Stimulated activated CD4-positive, alpha-beta T cell treated with anti-CD3 and anti-CD28 coated beads, Interleukin-2, amount 100 ng/mL, for 24 hours (primary cell): ENCODE results near the gene ENPP3.
"Not testable (repeated sequence)": the region's sequence is repeated elsewhere in the genome, so short reads cannot be mapped to it uniquely, and the experiment has no call there.

Experiments
- DNase-seq, 2 donors: peaks; one replicate each; pipeline ENCODE4 v3.0.0-alpha.2; 2020

Gene ENPP3

DNA sequence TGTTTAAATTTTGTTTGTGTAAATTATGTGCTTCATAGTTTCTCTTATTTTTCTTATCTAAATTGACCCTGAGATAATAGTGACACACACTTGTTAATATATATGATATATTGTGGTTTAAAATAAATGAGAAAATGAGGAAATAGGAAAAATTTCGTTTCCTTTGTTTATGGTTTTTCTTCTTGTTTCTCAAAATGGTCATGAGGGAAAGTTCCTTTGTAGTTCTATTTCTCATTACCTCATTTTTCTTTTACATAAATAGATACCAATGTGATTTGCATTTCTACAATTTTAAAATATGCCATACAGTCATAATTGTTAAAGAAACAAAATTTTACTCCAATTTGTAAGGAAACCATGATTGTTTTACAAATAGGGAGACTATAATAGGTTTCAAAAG lies 54.9 kb downstream of the ENPP3 start:
- no peak for DNase-seq

- no peak for DNase-seq
Observed at GRCh38 chr6:131692589-131692988, 55.5 kb downstream of the ENPP3 start.

DNA sequence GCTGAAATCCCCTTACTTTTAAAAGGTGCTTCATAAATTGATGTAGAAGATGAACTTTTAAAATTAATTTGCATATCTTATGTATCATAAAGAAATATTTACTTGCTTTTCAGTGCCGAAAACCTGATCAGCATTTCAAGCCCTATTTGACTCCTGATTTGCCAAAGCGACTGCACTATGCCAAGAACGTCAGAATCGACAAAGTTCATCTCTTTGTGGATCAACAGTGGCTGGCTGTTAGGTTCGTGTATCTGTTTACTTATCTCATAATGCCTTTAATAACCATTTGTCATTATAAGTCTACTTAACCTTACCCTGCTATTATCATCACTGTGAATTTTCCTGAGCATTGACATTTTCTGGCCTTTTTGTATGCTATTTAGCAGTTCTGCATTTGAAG lies 56.3 kb downstream of the ENPP3 start:
- DNase-seq = no peak

- DNase-seq = peak; percentile 21 to 39
Observed at GRCh38 chr6:131694832-131695426, 57.8 kb downstream of the ENPP3 start.

- DNase-seq = no peak
Observed at GRCh38 chr6:131696956-131697355, 59.9 kb downstream of the ENPP3 start.

GRCh38 chr6:131700851-131701250 lies 63.7 kb downstream of the ENPP3 start:
- DNase-seq = not testable (repeated sequence)

- DNase-seq = not testable (repeated sequence)
Observed at GRCh38 chr6:131703905-131704304, 66.8 kb downstream of the ENPP3 start.

DNA sequence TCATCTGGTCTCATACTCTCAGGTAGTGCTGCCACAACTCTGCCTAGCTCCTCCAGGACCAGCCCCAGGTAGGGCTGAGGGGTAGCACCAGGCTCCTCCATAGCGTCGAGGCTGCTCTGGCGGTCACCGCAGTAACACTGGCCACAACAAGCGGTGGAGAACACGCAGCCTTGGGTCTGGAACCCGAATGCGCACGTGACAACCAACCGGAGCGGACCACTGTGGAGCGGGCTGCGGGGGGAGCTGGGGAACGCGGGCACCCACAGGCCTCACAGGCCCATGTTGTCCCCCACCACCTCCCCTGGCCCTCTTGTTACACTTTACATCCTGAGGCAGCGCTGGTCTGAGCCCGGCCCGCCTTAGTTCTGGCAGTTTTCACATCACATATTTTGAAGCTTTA lies 73.8 kb downstream of the ENPP3 start, which contains the start of gene CTAGE9:
CTAGE9 (minus strand) TSS at position 101 of the 400 bp plus-strand sequence; CDS start at position 101, 0 bp downstream.
- DNase-seq = not testable (repeated sequence)

- DNase-seq = not testable (repeated sequence)
Observed at GRCh38 chr6:131715567-131715966, 78.5 kb downstream of the ENPP3 start.

DNA sequence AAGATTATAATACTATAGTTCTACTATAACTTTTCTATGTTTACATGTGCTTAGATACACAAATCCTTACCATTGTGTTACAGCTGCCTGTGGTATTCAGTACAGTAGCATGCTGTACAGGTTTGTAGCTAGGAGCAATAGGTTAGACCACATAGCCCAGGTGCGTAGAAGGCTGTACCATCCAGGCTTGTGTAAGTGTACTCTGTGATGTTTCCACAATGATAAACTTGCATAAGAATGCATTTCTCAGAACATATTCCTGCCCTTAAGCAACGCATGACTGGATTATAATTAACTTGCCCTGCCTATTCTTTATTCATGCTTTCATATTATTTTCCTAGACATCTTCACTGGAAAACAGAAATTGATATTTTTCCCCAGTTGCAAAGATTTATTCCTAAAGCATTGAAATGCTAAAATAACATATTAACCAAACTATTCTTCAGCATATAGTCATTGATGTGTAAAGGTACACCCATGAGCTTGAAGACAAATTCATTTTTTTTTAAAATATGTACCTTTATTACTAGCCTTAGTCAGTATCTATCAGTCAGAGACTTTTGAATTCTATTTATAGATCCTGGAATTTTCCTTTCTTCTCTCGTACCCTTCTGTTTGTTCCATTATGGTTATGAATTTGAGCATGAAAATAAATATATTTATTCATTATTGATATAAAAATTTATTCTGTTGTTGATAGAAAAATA lies 80.9 kb downstream of the ENPP3 start:
- DNase-seq = no peak

DNA sequence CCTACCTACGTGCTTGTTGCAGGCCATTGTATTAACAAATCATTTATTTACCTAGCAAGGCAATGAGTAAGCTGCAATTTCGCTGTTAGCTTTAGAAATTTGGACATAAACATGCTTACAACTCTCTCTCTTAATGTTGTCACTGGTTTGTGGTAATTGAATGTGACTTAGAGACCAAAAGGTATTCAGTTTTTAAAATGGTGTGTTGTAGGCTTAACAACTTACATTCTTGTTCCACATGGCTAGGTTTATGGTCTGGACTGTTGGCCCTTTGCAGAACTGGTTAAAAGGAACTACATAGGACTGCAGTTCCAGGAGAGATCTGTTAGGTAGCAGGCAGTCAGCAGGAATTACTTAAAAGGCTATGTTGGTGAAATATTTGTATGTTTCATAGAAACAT lies 84.1 kb downstream of the ENPP3 start:
- no peak for DNase-seq

GRCh38 chr6:131724114-131724513 lies 87.0 kb downstream of the ENPP3 start:
- no peak for DNase-seq

DNA sequence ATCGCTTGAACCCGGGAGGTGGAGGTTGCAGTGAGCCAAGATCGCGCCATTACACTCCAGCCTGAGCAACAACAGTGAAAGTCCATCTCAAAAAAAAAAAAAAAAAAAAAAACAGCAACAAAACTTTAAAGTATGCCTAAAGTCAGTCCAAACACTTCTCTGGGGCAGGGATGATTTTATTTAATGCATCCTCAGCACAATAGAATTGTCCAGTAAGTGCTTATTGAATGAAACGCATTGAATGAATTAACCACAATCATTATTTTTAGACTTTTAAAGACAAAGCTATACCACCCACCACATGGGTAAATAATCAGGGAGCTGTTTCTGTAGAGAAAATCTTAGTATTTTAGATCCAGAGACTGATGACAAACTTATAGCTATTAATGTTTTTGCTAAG lies 90.4 kb downstream of the ENPP3 start:
- DNase-seq = no peak

DNA sequence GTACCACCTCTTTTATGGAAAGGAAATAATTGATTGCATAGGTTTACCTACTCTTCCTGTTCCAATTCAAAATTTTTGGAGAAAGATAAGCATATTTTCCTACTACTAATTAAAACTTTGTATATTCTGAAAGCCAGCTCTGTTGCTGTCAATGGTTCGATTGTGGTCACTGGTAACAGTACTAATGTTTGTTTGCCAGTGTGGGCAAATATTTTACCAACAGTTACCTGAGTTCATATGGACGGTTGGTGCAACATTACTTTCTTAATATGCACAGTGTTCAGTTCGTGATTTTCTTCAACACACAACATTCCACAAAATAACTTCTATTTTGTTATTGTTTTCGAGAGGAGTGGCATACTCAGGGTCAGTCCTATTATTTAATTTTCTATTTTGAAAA lies 90.8 kb downstream of the ENPP3 start:
- DNase-seq = no peak

- no peak for DNase-seq
Observed at GRCh38 chr6:131728296-131728939, 91.3 kb downstream of the ENPP3 start.

DNA sequence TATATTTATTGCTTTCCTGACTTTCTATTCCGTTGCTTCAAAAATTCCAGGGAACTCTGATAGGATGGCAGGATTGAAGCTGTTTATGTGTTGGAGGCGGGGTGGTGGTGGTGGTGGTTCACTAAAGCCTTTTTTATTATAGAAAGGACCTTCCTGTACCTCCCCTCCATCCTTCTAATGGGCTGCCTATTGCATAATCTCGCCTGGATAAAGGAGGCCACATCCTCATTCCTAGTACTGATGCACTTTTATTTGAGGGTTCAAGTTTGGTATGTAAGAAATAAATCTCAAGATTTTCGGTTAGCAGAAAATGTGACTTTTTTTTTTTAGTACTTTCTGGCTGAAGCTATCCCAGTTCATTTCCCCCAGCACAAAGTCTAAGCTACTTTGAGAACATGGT lies 92.4 kb downstream of the ENPP3 start:
- no peak for DNase-seq

DNA sequence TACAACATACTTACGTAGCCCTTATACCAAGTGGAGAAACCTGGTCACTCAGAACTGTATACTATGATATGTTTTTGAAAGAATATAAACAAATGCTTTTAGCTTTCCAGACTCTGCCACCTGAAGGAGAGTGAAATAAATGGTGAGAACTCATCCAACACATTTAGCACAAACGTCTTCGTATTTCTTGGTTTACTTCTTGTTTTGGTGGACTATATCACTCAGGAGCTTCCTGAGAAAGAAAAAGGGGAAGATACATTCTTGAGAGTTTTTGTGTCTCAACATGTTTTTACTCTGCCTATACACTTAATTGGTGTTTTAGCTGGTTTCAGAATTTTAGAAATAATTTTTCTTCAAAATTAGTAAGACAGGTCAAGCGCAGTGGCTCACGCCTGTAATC lies 93.2 kb downstream of the ENPP3 start:
- DNase-seq = no peak

DNA sequence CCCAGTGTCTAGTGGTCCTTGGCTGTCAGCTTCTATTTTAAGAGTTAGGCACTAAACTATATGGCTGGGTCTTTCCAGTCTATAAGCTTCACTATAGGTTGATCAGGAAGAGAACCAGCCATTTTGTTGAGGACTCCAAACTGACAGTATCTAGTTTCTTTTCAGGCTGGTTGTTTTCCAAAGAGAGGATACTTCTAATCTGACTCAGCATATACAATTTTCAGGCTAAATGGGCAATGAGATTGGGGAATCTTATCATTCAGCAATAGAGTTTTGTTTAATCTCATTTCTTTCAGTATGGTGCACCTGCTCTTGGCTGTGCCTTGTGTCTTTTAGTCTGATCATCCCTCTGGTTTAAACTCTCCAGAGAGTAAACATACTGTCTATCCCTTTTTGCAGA lies 94.1 kb downstream of the ENPP3 start:
- DNase-seq = no peak

- no peak for DNase-seq
Observed at GRCh38 chr6:131733376-131734016, 96.4 kb downstream of the ENPP3 start.

DNA sequence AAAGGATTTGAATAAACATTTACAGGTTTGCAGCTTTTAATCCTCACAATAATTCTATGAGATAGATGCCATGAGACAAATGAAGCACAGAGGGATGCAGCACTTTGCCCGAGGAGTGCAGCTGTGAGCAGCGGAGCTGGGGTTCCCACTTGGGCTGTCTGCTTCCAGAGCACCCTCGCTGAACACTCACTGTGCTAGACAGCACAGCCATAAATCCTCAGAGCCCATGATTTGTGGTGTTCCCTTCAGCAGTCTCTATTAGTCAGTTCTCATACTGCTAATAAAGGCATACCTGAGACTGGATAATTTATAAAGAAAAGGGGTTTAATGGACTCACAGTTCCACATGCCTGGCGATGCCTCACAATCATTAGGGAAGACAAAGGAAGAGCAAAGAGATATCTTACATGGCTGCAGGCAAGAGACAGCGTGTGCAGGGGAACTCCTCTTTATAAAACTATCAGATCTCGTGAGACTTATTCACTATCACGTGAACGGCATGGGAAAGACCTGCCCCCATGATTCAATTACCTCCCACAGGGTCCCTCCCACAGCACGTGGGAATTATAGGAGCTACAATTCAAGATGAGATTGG lies 99.0 kb downstream of the ENPP3 start:
- DNase-seq = no peak

- no peak for DNase-seq
Observed at GRCh38 chr6:131736811-131737210, 99.7 kb downstream of the ENPP3 start.

- no peak for DNase-seq
Observed at GRCh38 chr6:131739136-131739535, 102.0 kb downstream of the ENPP3 start.

GRCh38 chr6:131740161-131740560 lies 103.1 kb downstream of the ENPP3 start:
- no peak for DNase-seq
